WTC11 (cell line): Measurements from ENCODE around the gene TMEM60. TPM values are rescaled to one million over a fixed set of nuclear protein-coding genes. Genes with fewer than 3 reads are reported as not detected.

Experiments
- ATAC-seq: fragments of 200-7000 bp; cut with Tn5 transposase; 2 replicates; pipeline ENCODE4 v1.10.0; 2021; ENCODE audit warnings: mild to moderate bottlenecking, moderate library complexity
- CTCF ChIA-PET: fragments of 300-600 bp; sonication (Branson Sonifier 250); formaldehyde crosslinking; loops from one replicate; lab custom pipeline; 2021; ENCODE audit warnings: antibody characterized with exemption; lab: Charles Lee
- POLR2A ChIA-PET: fragments of 350-600 bp; sonication (Branson Sonifier 250); formaldehyde crosslinking; loops from one replicate; lab custom pipeline; 2021; ENCODE audit warnings: antibody characterized with exemption; lab: Charles Lee
- DNase-seq: peaks from one replicate; pipeline ENCODE4 v3.0.0; 2021; ENCODE audit warnings: low spot score
- H3K27ac Mint-ChIP-seq: 2 replicates; pipeline ENCODE4 v1.8.0; 2021; ENCODE audit warnings: mixed read lengths
- H3K27me3 Mint-ChIP-seq: 2 replicates; pipeline ENCODE4 v1.8.0; 2021; ENCODE audit warnings: low read depth, mild to moderate bottlenecking, moderate library complexity, mixed read lengths
- H3K36me3 Mint-ChIP-seq: 2 replicates; pipeline ENCODE4 v1.8.0; 2021; ENCODE audit warnings: mixed read lengths
- H3K4me1 Mint-ChIP-seq: 2 replicates; pipeline ENCODE4 v1.8.0; 2022; ENCODE audit warnings: mixed read lengths
- H3K4me3 Mint-ChIP-seq: 2 replicates; pipeline ENCODE4 v1.8.0; 2021; ENCODE audit warnings: mild to moderate bottlenecking, moderate library complexity, mixed read lengths
- H3K9me3 Mint-ChIP-seq: 2 replicates; pipeline ENCODE4 v1.8.0; 2021; ENCODE audit warnings: mixed read lengths
- ATF1 ChIP-seq: sonication (generic); formaldehyde crosslinking; IDR thresholded peaks from 2 replicates; pipeline ENCODE4 v1.8.1; 2023; ENCODE audit warnings: mild to moderate bottlenecking, moderate library complexity, missing genetic modification reagents
- FOXJ3 ChIP-seq: sonication (generic); formaldehyde crosslinking; IDR thresholded peaks from 2 replicates; pipeline ENCODE4 v1.9.0; 2021; ENCODE audit warnings: missing genetic modification reagents, mild to moderate bottlenecking, borderline replicate concordance
- FOXK1 ChIP-seq: sonication (generic); formaldehyde crosslinking; IDR thresholded peaks from 2 replicates; pipeline ENCODE4 v1.8.0; 2022; ENCODE audit warnings: mild to moderate bottlenecking, moderate library complexity, missing genetic modification reagents
- GABPB1 ChIP-seq: sonication (generic); formaldehyde crosslinking; IDR thresholded peaks from 2 replicates; pipeline ENCODE4 v1.8.1; 2023; ENCODE audit warnings: mild to moderate bottlenecking, missing genetic modification reagents
- GTF2I ChIP-seq: fragments of 250-450 bp; sonication (Bioruptor Pico); conservative IDR thresholded peaks from 2 replicates; pipeline ENCODE4 v1.4.0; 2021; ENCODE audit warnings: mild to moderate bottlenecking
- IRF2 ChIP-seq: sonication (generic); formaldehyde crosslinking; IDR thresholded peaks from 2 replicates; pipeline ENCODE4 v1.8.0; 2022; ENCODE audit warnings: low read depth, missing genetic modification reagents, borderline replicate concordance
- NFE2L1 ChIP-seq: sonication (generic); formaldehyde crosslinking; IDR thresholded peaks from 2 replicates; pipeline ENCODE4 v1.8.1; 2023; ENCODE audit warnings: missing genetic modification reagents
- SOX15 ChIP-seq: fragments of 250-450 bp; sonication (Bioruptor Pico); IDR thresholded peaks from 2 replicates; pipeline ENCODE4 v1.9.0; 2021; ENCODE audit warnings: mild to moderate bottlenecking
- ZBTB21 ChIP-seq: sonication (generic); formaldehyde crosslinking; IDR thresholded peaks from 2 replicates; pipeline ENCODE4 v1.8.1; 2023; ENCODE audit warnings: mild to moderate bottlenecking, missing genetic modification reagents, borderline replicate concordance
- ZNF219 ChIP-seq: sonication (generic); formaldehyde crosslinking; IDR thresholded peaks from 2 replicates; pipeline ENCODE4 v1.8.0; 2023; ENCODE audit warnings: missing genetic modification reagents, mild to moderate bottlenecking, borderline replicate concordance
- total RNA-seq: library from RNA; stranded (reverse); gene quantifications from 3 replicates; pipeline ENCODE4 v1.2.3, GENCODE V29; 2021
- TF ChIP-seq, protein P1 (sequence below): fragments of 250-450 bp; sonication (Bioruptor Pico); IDR thresholded peaks from 2 replicates; pipeline ENCODE4 v1.9.0; 2021; ENCODE audit warnings: mild to moderate bottlenecking, borderline replicate concordance
- TF ChIP-seq, protein P2 (sequence below): sonication (generic); formaldehyde crosslinking; IDR thresholded peaks from 2 replicates; pipeline ENCODE4 v1.8.0; 2022; ENCODE audit warnings: mild to moderate bottlenecking, missing genetic modification reagents
- TF ChIP-seq, protein P3 (sequence below): sonication (generic); formaldehyde crosslinking; IDR thresholded peaks from 2 replicates; pipeline ENCODE4 v1.8.1; 2023; ENCODE audit warnings: mild to moderate bottlenecking, missing genetic modification reagents, moderate library complexity
- TF ChIP-seq, protein P4 (sequence below): sonication (generic); formaldehyde crosslinking; IDR thresholded peaks from 2 replicates; pipeline ENCODE4 v1.8.1; 2022; ENCODE audit warnings: low read depth, mild to moderate bottlenecking, moderate library complexity, missing genetic modification reagents, borderline replicate concordance
- TF ChIP-seq, protein P5 (sequence below): sonication (generic); formaldehyde crosslinking; IDR thresholded peaks from 2 replicates; pipeline ENCODE4 v1.8.0; 2023; ENCODE audit warnings: mild to moderate bottlenecking, missing genetic modification reagents
- TF ChIP-seq, protein P6 (sequence below): sonication (generic); formaldehyde crosslinking; IDR thresholded peaks from 2 replicates; pipeline ENCODE4 v1.8.1; 2023; ENCODE audit warnings: mild to moderate bottlenecking, moderate library complexity, missing genetic modification reagents
- TF ChIP-seq, protein P7 (sequence below): sonication (generic); formaldehyde crosslinking; IDR thresholded peaks from 2 replicates; pipeline ENCODE4 v1.8.1; 2023; ENCODE audit warnings: mild to moderate bottlenecking, missing genetic modification reagents

Gene TMEM60
- total RNA-seq, 1 experiment from 2014 or later: 21.5 TPM

DNA sequence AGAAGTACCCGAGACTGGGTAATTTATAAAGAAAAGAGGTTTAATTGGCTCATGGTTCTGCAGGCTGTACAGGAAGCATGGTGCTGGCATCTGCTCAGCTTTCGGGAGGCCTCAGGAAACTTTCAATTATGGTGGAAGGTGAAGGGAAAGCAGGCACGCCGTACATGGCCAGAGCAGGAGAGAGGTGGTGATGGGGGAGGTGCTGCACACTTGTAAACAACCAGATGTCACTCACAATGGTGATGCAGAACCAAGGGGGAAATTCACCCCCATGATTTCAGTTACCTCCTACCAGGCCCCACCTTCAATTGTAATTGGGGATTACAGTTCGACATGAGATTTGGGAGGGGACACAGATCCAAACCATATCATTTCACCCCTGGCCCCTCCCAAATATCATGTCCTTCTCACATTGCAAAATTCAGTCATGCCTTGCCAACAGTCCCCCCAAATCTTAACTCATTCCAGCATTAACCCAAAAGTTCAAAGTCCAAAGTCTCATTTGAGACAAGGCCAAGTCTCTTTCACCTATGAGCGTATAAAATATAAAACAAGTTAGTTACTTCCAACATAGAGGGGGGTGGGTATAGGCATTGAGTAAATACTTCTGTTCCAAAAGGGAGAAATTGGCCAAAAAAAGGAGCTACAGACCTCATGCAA, 51.9 kb downstream of the TMEM60 start:
- 0 out of 2 replicates have a peak, but pooled peaks cover 4% of the 10 kb centered on the region for H3K4me1 Mint-ChIP-seq
- H3K27me3 Mint-ChIP-seq: no peaks in the 10 kb centered on the region
- H3K4me3 Mint-ChIP-seq: no peak overlapping the region
- H3K36me3 Mint-ChIP-seq: peaks cover 26% of the 10 kb centered on the region
- H3K9me3 Mint-ChIP-seq: peaks cover 8% of the 10 kb centered on the region
- POLR2A ChIA-PET: no interaction called here
- DNase-seq (no peak), ATAC-seq (no peak)
- peak overlapping the region; percentile 61; the same call in 1 of the 2 replicates for H3K27ac Mint-ChIP-seq
- CTCF ChIA-PET: no interaction called here
- TF ChIP-seq, protein P1, sequence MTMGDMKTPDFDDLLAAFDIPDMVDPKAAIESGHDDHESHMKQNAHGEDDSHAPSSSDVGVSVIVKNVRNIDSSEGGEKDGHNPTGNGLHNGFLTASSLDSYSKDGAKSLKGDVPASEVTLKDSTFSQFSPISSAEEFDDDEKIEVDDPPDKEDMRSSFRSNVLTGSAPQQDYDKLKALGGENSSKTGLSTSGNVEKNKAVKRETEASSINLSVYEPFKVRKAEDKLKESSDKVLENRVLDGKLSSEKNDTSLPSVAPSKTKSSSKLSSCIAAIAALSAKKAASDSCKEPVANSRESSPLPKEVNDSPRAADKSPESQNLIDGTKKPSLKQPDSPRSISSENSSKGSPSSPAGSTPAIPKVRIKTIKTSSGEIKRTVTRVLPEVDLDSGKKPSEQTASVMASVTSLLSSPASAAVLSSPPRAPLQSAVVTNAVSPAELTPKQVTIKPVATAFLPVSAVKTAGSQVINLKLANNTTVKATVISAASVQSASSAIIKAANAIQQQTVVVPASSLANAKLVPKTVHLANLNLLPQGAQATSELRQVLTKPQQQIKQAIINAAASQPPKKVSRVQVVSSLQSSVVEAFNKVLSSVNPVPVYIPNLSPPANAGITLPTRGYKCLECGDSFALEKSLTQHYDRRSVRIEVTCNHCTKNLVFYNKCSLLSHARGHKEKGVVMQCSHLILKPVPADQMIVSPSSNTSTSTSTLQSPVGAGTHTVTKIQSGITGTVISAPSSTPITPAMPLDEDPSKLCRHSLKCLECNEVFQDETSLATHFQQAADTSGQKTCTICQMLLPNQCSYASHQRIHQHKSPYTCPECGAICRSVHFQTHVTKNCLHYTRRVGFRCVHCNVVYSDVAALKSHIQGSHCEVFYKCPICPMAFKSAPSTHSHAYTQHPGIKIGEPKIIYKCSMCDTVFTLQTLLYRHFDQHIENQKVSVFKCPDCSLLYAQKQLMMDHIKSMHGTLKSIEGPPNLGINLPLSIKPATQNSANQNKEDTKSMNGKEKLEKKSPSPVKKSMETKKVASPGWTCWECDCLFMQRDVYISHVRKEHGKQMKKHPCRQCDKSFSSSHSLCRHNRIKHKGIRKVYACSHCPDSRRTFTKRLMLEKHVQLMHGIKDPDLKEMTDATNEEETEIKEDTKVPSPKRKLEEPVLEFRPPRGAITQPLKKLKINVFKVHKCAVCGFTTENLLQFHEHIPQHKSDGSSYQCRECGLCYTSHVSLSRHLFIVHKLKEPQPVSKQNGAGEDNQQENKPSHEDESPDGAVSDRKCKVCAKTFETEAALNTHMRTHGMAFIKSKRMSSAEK (CRISPR knock-in tag): no peak
- no peak for TF ChIP-seq IRF2 (CRISPR knock-in tag)
- TF ChIP-seq, protein P2, sequence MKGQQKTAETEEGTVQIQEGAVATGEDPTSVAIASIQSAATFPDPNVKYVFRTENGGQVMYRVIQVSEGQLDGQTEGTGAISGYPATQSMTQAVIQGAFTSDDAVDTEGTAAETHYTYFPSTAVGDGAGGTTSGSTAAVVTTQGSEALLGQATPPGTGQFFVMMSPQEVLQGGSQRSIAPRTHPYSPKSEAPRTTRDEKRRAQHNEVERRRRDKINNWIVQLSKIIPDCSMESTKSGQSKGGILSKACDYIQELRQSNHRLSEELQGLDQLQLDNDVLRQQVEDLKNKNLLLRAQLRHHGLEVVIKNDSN (CRISPR knock-in tag): no peak
- TF ChIP-seq GABPB1: no peak
- TF ChIP-seq, protein P3, sequence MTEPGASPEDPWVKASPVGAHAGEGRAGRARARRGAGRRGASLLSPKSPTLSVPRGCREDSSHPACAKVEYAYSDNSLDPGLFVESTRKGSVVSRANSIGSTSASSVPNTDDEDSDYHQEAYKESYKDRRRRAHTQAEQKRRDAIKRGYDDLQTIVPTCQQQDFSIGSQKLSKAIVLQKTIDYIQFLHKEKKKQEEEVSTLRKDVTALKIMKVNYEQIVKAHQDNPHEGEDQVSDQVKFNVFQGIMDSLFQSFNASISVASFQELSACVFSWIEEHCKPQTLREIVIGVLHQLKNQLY (CRISPR knock-in tag): no peak
- no peak for TF ChIP-seq GTF2I
- TF ChIP-seq, protein P4, sequence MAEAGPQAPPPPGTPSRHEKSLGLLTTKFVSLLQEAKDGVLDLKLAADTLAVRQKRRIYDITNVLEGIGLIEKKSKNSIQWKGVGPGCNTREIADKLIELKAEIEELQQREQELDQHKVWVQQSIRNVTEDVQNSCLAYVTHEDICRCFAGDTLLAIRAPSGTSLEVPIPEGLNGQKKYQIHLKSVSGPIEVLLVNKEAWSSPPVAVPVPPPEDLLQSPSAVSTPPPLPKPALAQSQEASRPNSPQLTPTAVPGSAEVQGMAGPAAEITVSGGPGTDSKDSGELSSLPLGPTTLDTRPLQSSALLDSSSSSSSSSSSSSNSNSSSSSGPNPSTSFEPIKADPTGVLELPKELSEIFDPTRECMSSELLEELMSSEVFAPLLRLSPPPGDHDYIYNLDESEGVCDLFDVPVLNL (CRISPR knock-in tag): no peak
- TF ChIP-seq ZBTB21 (CRISPR knock-in tag): no peak
- TF ChIP-seq, protein P5, sequence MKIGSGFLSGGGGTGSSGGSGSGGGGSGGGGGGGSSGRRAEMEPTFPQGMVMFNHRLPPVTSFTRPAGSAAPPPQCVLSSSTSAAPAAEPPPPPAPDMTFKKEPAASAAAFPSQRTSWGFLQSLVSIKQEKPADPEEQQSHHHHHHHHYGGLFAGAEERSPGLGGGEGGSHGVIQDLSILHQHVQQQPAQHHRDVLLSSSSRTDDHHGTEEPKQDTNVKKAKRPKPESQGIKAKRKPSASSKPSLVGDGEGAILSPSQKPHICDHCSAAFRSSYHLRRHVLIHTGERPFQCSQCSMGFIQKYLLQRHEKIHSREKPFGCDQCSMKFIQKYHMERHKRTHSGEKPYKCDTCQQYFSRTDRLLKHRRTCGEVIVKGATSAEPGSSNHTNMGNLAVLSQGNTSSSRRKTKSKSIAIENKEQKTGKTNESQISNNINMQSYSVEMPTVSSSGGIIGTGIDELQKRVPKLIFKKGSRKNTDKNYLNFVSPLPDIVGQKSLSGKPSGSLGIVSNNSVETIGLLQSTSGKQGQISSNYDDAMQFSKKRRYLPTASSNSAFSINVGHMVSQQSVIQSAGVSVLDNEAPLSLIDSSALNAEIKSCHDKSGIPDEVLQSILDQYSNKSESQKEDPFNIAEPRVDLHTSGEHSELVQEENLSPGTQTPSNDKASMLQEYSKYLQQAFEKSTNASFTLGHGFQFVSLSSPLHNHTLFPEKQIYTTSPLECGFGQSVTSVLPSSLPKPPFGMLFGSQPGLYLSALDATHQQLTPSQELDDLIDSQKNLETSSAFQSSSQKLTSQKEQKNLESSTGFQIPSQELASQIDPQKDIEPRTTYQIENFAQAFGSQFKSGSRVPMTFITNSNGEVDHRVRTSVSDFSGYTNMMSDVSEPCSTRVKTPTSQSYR (CRISPR knock-in tag): no peak
- no peak for TF ChIP-seq FOXJ3
- TF ChIP-seq FOXK1 (CRISPR knock-in tag): no peak
- TF ChIP-seq, protein P6, sequence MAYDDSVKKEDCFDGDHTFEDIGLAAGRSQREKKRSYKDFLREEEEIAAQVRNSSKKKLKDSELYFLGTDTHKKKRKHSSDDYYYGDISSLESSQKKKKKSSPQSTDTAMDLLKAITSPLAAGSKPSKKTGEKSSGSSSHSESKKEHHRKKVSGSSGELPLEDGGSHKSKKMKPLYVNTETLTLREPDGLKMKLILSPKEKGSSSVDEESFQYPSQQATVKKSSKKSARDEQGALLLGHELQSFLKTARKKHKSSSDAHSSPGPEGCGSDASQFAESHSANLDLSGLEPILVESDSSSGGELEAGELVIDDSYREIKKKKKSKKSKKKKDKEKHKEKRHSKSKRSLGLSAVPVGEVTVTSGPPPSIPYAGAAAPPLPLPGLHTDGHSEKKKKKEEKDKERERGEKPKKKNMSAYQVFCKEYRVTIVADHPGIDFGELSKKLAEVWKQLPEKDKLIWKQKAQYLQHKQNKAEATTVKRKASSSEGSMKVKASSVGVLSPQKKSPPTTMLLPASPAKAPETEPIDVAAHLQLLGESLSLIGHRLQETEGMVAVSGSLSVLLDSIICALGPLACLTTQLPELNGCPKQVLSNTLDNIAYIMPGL (CRISPR knock-in tag): no peak
- no peak for TF ChIP-seq ATF1 (CRISPR knock-in tag)
- TF ChIP-seq NFE2L1 (CRISPR knock-in tag): no peak
- TF ChIP-seq, protein P7, sequence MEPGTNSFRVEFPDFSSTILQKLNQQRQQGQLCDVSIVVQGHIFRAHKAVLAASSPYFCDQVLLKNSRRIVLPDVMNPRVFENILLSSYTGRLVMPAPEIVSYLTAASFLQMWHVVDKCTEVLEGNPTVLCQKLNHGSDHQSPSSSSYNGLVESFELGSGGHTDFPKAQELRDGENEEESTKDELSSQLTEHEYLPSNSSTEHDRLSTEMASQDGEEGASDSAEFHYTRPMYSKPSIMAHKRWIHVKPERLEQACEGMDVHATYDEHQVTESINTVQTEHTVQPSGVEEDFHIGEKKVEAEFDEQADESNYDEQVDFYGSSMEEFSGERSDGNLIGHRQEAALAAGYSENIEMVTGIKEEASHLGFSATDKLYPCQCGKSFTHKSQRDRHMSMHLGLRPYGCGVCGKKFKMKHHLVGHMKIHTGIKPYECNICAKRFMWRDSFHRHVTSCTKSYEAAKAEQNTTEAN: no peak
- no peak for TF ChIP-seq SOX15
- no peak for TF ChIP-seq ZNF219
